Measurements from ENCODE around the gene RABGAP1L.
"Not testable (repeated sequence)": the region's sequence is repeated elsewhere in the genome, so short reads cannot be mapped to it uniquely, and the experiment has no call there.

RABGAP1L gene

GRCh38 chr1:174990382-174990999, 831.2 kb downstream of the RABGAP1L start:
- DNase-seq (ENCODE audit: low read depth): no peak

GRCh38 chr1:174991473-174991872, 832.2 kb downstream of the RABGAP1L start:
- DNase-seq (ENCODE audit: low read depth): no peak

- DNase-seq (ENCODE audit: low read depth): no peak
Measured at GRCh38 chr1:174995121-174995520, 835.8 kb downstream of the RABGAP1L start.

GRCh38 chr1:174995916-174996315, 836.6 kb downstream of the RABGAP1L start:
- no peak for DNase-seq (ENCODE audit: low read depth)

- DNase-seq (ENCODE audit: low read depth): no peak
Measured at GRCh38 chr1:174996476-174996875, 837.2 kb downstream of the RABGAP1L start.

GRCh38 chr1:174997041-174997440, 837.7 kb downstream of the RABGAP1L start:
- DNase-seq (ENCODE audit: low read depth): no peak

- no peak for DNase-seq (ENCODE audit: low read depth)
Measured at GRCh38 chr1:174998569-174999215, 839.4 kb downstream of the RABGAP1L start.

- peak; percentile 88 for DNase-seq (ENCODE audit: low read depth)
Measured at GRCh38 chr1:174999216-174999935, 840.1 kb downstream of the RABGAP1L start.

GRCh38 chr1:174999936-175000696, 840.8 kb downstream of the RABGAP1L start, which contains the start of gene CACYBP:
Gene CACYBP, plus strand, starts transcription at chr1:174999947. Its CDS starts 234 bp downstream, at chr1:175000181.
- peak; percentile 8 for DNase-seq (ENCODE audit: low read depth)

- no peak for DNase-seq (ENCODE audit: low read depth)
Measured at GRCh38 chr1:175000697-175001187, 841.4 kb downstream of the RABGAP1L start.

- no peak for DNase-seq (ENCODE audit: low read depth)
Measured at GRCh38 chr1:175002910-175003517, 843.7 kb downstream of the RABGAP1L start.

GRCh38 chr1:175003521-175003920, 844.2 kb downstream of the RABGAP1L start:
- no peak for DNase-seq (ENCODE audit: low read depth)

GRCh38 chr1:175005085-175005783, 845.9 kb downstream of the RABGAP1L start:
- no peak for DNase-seq (ENCODE audit: low read depth)

GRCh38 chr1:175009532-175009931, 850.2 kb downstream of the RABGAP1L start:
- no peak for DNase-seq (ENCODE audit: low read depth)

- no peak for DNase-seq (ENCODE audit: low read depth)
Measured at GRCh38 chr1:175013445-175013844, 854.1 kb downstream of the RABGAP1L start.

GRCh38 chr1:175015243-175015642, 855.9 kb downstream of the RABGAP1L start:
- no peak for DNase-seq (ENCODE audit: low read depth)

GRCh38 chr1:175019524-175019923, 860.2 kb downstream of the RABGAP1L start:
- DNase-seq (ENCODE audit: low read depth): no peak

GRCh38 chr1:175023043-175023921, 864.0 kb downstream of the RABGAP1L start, which contains the start of gene MRPS14:
Gene MRPS14, minus strand, starts transcription at chr1:175023425. Its CDS starts 17 bp downstream, at chr1:175023408.
- peak; percentile 98 for DNase-seq (ENCODE audit: low read depth)

- DNase-seq (ENCODE audit: low read depth): not testable (repeated sequence)
Measured at GRCh38 chr1:175023922-175024242, 864.6 kb downstream of the RABGAP1L start.

- no peak for DNase-seq (ENCODE audit: low read depth)
Measured at GRCh38 chr1:175024773-175025172, 865.5 kb downstream of the RABGAP1L start.

Data from stimulated activated CD8-positive, alpha-beta memory T cell treated with anti-CD3 and anti-CD28 coated beads, Interleukin-7, amount 100 ng/mL, for 24 hours (primary cell).